Measurements from ENCODE around the gene MEIS2. TPM values are rescaled to one million over a fixed set of nuclear protein-coding genes. Genes with fewer than 3 reads are reported as not detected.
"Not testable (repeated sequence)": the region's sequence is repeated elsewhere in the genome, so short reads cannot be mapped to it uniquely, and the experiment has no call there.

MEIS2 gene
- total RNA-seq, 6 experiments from 2014 or later = 31.8 to 48.0 (median 42.8) TPM

DNA sequence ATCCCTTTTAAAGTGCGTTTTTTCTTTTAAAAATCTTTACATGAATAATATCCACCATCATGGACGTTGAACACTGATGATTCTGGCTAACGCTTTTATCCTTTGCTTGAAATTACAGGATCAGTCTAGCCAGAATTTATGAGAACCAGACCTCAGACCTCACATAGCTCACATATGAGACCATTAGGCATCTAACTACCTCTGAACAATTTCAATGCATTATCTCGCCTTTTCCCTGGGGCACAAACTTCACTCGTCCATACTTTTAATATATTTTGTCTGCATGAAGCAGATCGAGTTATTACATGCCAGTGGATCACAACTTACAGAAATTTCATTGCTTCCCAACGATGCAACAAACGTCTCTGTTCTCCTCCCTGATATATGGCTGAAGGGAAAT lies 105.6 kb downstream of the MEIS2 start:
- no peaks in the 10 kb centered on the region for H3K27me3 Mint-ChIP-seq (ENCODE audit: insufficient read depth)
- no peaks in the 10 kb centered on the region for H3K9me3 Mint-ChIP-seq
- no peak for DNase-seq
- H3K27ac Mint-ChIP-seq = no peak overlapping the region
- H3K4me3 Mint-ChIP-seq = no peak overlapping the region
- TF ChIP-seq, protein P1, sequence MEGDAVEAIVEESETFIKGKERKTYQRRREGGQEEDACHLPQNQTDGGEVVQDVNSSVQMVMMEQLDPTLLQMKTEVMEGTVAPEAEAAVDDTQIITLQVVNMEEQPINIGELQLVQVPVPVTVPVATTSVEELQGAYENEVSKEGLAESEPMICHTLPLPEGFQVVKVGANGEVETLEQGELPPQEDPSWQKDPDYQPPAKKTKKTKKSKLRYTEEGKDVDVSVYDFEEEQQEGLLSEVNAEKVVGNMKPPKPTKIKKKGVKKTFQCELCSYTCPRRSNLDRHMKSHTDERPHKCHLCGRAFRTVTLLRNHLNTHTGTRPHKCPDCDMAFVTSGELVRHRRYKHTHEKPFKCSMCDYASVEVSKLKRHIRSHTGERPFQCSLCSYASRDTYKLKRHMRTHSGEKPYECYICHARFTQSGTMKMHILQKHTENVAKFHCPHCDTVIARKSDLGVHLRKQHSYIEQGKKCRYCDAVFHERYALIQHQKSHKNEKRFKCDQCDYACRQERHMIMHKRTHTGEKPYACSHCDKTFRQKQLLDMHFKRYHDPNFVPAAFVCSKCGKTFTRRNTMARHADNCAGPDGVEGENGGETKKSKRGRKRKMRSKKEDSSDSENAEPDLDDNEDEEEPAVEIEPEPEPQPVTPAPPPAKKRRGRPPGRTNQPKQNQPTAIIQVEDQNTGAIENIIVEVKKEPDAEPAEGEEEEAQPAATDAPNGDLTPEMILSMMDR (IDR thresholded peaks at IDR 0.05) = no peak
- no peaks in the 10 kb centered on the region; the same call in 1 of the 2 replicates for H3K4me1 Mint-ChIP-seq (ENCODE audit: low read depth)
- H3K36me3 Mint-ChIP-seq (ENCODE audit: low read depth) = peaks cover 29% of the 10 kb centered on the region

DNA sequence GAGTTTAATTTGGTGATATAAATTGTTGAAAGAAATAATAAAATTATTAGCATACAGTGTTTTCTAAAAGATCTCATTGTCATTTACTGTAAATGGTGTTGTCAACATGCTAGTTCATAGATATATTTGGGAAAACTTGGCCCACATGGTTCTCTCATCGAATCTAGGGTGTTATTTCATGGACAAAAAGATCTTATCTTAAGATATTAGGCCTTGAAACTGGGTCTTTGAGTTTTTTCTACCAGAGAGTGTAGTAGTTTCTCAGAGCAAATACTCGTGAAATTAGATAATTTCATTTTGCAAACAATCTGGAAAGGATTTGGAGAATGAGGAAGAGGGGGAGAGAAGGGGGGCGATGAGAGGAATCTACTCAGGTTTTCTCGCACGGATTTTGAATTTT lies 107.9 kb downstream of the MEIS2 start:
- H3K27me3 Mint-ChIP-seq (ENCODE audit: insufficient read depth) = no peaks in the 10 kb centered on the region
- no peaks in the 10 kb centered on the region for H3K9me3 Mint-ChIP-seq
- H3K36me3 Mint-ChIP-seq (ENCODE audit: low read depth) = peaks cover 20% of the 10 kb centered on the region
- no peak for DNase-seq
- H3K27ac Mint-ChIP-seq = no peak overlapping the region
- H3K4me3 Mint-ChIP-seq = no peak overlapping the region
- TF ChIP-seq, protein P1 (IDR thresholded peaks at IDR 0.05) = no peak
- H3K4me1 Mint-ChIP-seq (ENCODE audit: low read depth) = peaks cover 11% of the 10 kb centered on the region

DNA sequence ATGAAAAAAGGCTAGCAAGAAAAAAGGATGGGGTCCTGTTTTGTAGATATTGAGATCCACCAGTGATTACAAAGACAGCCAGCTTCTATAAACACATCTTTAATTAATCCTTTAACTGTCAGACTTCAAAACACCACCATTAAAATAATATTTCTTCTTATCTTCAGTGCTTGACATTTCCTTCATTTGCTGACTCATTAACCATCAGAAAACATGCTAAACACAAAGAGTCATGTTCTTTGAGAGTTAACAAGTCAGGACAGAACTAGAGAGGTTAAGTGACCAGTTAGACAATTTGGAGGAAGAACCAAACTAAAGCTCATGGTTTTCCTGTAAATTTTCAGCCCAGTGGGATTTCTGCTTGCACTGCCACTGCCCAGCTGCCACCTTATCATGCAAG lies 111.4 kb downstream of the MEIS2 start:
- Mint-ChIP-seq H3K36me3 (ENCODE audit: low read depth) (peaks cover 44% of the 10 kb centered on the region), H3K27me3 (ENCODE audit: insufficient read depth) (no peaks in the 10 kb centered on the region), H3K9me3 (peaks cover 17% of the 10 kb centered on the region), H3K4me1 (ENCODE audit: low read depth) (peaks cover 11% of the 10 kb centered on the region), H3K4me3 (no peak overlapping the region), H3K27ac (no peak overlapping the region)
- TF ChIP-seq, protein P1 (IDR thresholded peaks at IDR 0.05) = no peak
- DNase-seq = no peak

DNA sequence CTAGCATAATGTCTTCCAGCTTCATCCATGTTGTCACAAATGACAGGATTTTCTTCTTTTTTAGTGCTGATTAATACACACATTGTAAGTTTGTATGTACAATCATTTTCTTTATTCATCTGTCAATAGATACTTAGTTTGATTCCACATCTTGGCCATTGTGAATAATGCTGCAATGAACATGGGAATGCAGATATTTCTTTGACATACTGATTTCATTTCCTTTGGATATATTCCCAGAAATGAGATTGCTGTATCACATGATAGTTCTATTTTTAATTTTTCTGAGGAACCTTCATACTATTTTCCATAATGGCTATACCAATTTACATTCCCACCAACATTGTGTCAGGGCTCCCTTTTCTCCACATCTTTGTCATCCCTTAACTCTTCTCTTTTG lies 117.9 kb downstream of the MEIS2 start:
- TF ChIP-seq, protein P1 (IDR thresholded peaks at IDR 0.05) = no peak
- DNase-seq = no peak
- Mint-ChIP-seq H3K27ac (no peak overlapping the region), H3K36me3 (ENCODE audit: low read depth) (peaks cover 56% of the 10 kb centered on the region), H3K9me3 (peaks cover 23% of the 10 kb centered on the region), H3K27me3 (ENCODE audit: insufficient read depth) (no peaks in the 10 kb centered on the region; the same call in 1 of the 2 replicates), H3K4me3 (no peak overlapping the region), H3K4me1 (ENCODE audit: low read depth) (peaks cover 13% of the 10 kb centered on the region)

DNA sequence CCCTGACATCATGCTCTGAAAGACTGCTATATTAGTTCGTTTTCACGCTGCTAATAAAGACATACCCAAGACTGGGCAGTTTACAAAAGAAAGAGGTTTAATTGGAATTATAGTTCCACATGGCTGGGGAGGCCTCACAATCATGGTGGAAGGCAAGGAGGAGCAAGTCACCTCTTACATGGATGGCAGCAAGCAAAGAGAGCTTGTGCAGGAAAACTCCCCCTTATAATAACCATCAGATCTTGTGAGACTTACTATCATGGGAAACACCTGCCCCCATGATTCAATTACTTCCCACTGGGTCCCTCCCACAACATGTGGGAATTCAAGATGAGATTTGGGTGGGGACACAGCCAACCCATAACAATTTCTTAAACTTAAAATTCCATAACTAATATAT lies 120.1 kb downstream of the MEIS2 start:
- not testable (repeated sequence) for H3K27ac Mint-ChIP-seq; DNase-seq; H3K27me3 Mint-ChIP-seq (ENCODE audit: insufficient read depth); H3K4me3 Mint-ChIP-seq
- Mint-ChIP-seq H3K4me1 (ENCODE audit: low read depth) (peaks cover 13% of the 10 kb centered on the region), H3K9me3 (peaks cover 19% of the 10 kb centered on the region), H3K36me3 (ENCODE audit: low read depth) (peaks cover 41% of the 10 kb centered on the region)

DNA sequence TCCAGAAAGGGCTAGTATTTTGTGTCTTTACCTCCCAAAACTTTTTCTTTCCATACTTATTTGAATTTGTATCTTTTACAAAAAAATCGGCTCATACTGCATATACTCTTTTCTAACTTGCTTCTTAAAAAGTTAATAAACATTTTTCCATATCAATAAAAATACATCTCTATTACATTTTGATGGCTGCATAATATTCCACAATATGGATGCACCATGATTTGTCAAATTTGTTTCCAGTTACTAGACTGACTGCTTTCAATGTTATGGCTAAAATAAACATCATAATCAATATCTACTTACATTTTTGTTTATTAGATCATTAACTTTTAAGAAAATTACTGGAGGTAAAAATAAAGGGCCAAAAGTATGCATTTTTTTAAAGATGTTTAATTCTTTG lies 121.7 kb downstream of the MEIS2 start:
- peaks cover 33% of the 10 kb centered on the region for H3K36me3 Mint-ChIP-seq (ENCODE audit: low read depth)

More for the DNA sequence above, 121.7 kb downstream of the MEIS2 start:
- Mint-ChIP-seq H3K4me3 (no peak overlapping the region), H3K4me1 (ENCODE audit: low read depth) (peaks cover 13% of the 10 kb centered on the region), H3K27ac (no peak overlapping the region), H3K9me3 (peaks cover 2% of the 10 kb centered on the region; the same call in 1 of the 2 replicates), H3K27me3 (ENCODE audit: insufficient read depth) (no peaks in the 10 kb centered on the region; the same call in 1 of the 2 replicates)
- TF ChIP-seq, protein P1 (IDR thresholded peaks at IDR 0.05) = no peak
- no peak for DNase-seq

Measured in HFFc6 (cell line).